Activated CD4-positive, alpha-beta T cell treated with anti-CD3 and anti-CD28 coated beads, Interleukin-2, amount 50 U/mL, for 48 hours (primary cell): ENCODE results near the gene EXOSC6.
"Not testable (repeated sequence)": the region's sequence is repeated elsewhere in the genome, so short reads cannot be mapped to it uniquely, and the experiment has no call there.

ENCODE experiments used
- DNase-seq, 2 experiments: peaks; one replicate each; pipeline ENCODE4 v3.0.0-alpha.2; 2020

EXOSC6 gene

GRCh38 chr16:70198230-70198629 is 53.5 kb downstream of the EXOSC6 start:
- DNase-seq, result not testable (repeated sequence)

DNA sequence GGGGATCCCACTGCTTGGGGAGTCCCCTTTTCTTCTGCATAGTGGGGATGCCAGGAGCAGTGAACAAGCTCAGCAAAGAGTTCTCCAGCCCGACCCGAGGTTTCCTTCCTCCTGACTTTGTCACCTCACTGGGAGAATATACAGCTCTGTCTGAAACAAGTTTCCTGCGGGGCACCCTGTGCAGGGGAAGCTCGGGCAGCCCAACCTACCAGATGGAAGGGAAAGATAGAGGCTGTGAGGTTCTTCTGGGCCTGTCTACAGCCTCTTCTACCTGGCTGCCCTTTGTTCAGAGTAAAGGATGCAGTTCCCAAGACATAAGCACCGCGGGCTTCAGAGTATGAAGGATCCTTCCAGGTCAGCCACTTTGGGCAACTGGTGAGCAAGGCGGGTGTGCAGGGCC is 54.1 kb downstream of the EXOSC6 start:
- DNase-seq, result not testable (repeated sequence)
